Subcutaneous adipose tissue (tissue), 4 donors: Measurements from ENCODE around the gene FAAP20. TPM values are rescaled to one million over a fixed set of nuclear protein-coding genes. Genes with fewer than 3 reads are reported as not detected.

Experiments used
- CTCF ChIP-seq: fragments of 450-650 bp; IDR thresholded peaks from one replicate; pipeline ENCODE4 v1.5.1; 2016; ENCODE audit warnings: low read depth, mild to moderate bottlenecking, control low read depth, antibody characterized with exemption, moderate library complexity
- total RNA-seq, 4 donors: library from RNA; depleted of rRNA; stranded (reverse); fragments of >200 nt; gene quantifications; one replicate each; pipeline ENCODE4 v1.1.0, GENCODE V29; 2016

The FAAP20 gene
- total RNA-seq, 4 donors from 2014 or later = 15.8 to 41.1 (median 34.1) TPM

GRCh38 chr1:2233468-2233867 is 38.9 kb upstream of the FAAP20 start:
- TF ChIP-seq CTCF = no peak

GRCh38 chr1:2232916-2233438 is 38.4 kb upstream of the FAAP20 start:
- no peak for TF ChIP-seq CTCF

- no peak for TF ChIP-seq CTCF
These were observed 37.8 kb upstream of the FAAP20 start for GRCh38 chr1:2232255-2232915.

- no peak for TF ChIP-seq CTCF
These were observed 37.1 kb upstream of the FAAP20 start for GRCh38 chr1:2231532-2232254.

- TF ChIP-seq CTCF = no peak
These were observed 36.4 kb upstream of the FAAP20 start for GRCh38 chr1:2230781-2231531.

GRCh38 chr1:2229911-2230731 is 35.5 kb upstream of the FAAP20 start:
- no peak for TF ChIP-seq CTCF
